Adrenal gland (tissue), 5 donors: ENCODE data around the gene FOXO1.

ENCODE experiments used
- POLR2A ChIP-seq, 2 donors: fragments of 450-650 bp; IDR thresholded peaks; one replicate each; pipeline ENCODE4 v1.6.1; 2017; ENCODE audit warnings: antibody characterized with exemption in 2 of 2, mild to moderate bottlenecking in 2 of 2, moderate library complexity in 1 of 2
- TF ChIP-seq, protein P1 (sequence below), 6 experiments: fragments of 450-650 bp in 4 of 6; fragments of 200-600 bp in 2 of 6; sonication (generic) in 1 of 6; IDR thresholded peaks; 1 replicate in 5 of 6; 2 replicates in 1 of 6; pipeline versions ENCODE4 v1.5.1 to v1.8.0; 2016 to 2021; ENCODE audit warnings: antibody characterized with exemption in 6 of 6, mild to moderate bottlenecking in 2 of 6, moderate library complexity in 1 of 6
- donor health status: DM: no; HTN: no; CAD: no.

DNA sequence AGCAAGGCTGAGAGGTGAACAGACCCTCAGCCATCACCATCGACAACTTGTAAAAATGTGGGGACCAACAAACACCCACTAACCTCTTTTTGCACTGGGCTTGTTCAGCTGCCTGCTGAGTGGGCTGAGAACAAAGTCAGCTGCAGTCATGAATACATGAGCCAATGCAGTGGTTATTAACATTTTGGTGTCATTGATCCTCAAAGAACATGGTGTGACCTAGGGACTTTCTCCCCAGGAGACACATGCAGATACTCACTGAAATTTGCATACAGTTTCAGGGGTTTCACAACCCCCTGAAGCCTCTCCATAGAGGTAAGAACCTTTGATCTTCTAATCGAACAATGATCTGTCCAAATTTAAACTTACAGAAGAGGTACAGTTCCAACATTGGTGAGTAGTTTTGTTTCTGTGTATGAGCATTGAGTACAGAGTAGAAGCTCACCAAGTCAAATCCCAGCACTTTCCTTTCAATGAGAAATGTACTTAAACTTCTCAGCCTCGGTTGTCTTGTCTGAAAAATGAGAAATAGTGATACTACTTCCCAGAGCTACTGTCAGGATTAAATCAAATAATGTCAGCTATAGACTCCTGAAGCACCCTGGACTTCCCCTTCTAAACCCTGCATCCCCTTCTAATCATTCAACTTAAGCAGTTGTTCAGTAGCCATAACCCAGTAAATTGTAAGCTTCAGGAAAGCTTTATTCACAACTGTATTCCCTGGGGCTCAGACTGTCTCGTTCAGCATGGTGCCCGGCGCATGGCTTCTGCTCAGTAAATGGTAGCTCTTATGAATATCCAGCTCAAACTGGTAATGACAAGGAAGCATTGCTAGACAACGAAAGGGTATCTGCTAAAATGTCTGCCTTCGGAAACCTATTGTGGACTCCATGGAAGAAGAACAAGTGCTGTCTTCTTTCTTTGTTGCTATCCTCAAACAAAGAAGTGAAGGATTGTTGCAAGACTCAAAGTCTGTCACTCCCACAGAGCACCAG, 148.7 kb downstream of the FOXO1 start:
- TF ChIP-seq POLR2A (IDR thresholded peaks at IDR 0.05): no peak
- TF ChIP-seq, protein P1, sequence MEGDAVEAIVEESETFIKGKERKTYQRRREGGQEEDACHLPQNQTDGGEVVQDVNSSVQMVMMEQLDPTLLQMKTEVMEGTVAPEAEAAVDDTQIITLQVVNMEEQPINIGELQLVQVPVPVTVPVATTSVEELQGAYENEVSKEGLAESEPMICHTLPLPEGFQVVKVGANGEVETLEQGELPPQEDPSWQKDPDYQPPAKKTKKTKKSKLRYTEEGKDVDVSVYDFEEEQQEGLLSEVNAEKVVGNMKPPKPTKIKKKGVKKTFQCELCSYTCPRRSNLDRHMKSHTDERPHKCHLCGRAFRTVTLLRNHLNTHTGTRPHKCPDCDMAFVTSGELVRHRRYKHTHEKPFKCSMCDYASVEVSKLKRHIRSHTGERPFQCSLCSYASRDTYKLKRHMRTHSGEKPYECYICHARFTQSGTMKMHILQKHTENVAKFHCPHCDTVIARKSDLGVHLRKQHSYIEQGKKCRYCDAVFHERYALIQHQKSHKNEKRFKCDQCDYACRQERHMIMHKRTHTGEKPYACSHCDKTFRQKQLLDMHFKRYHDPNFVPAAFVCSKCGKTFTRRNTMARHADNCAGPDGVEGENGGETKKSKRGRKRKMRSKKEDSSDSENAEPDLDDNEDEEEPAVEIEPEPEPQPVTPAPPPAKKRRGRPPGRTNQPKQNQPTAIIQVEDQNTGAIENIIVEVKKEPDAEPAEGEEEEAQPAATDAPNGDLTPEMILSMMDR (IDR thresholded peaks at IDR 0.05): no peak
